OCI-LY3 (cell line): ENCODE results near the gene CHST13.

Source experiments
- H2AFZ ChIP-seq: fragments of 200-600, 300-600 bp; shearing (Covaris generic); 2 replicates; pipeline ENCODE4 v1.6.0; 2014; ENCODE audit warnings: antibody characterized with exemption, low read depth, low read length
- H3K27ac ChIP-seq: fragments of 200-600, 300-600 bp; sonication (generic); 2 replicates; pipeline ENCODE4 v1.5.1; 2014; ENCODE audit warnings: mild to moderate bottlenecking, low read length, moderate library complexity, mixed read lengths
- H3K27me3 ChIP-seq: fragments of 200-600, 300-600 bp; sonication (generic); 2 replicates; pipeline ENCODE4 v1.6.1; 2014; ENCODE audit warnings: low read depth, low read length, mixed read lengths
- H3K36me3 ChIP-seq: fragments of 200-600, 300-600 bp; sonication (generic); replicated peaks from 2 replicates; pipeline ENCODE3; 2014; ENCODE audit warnings: low read depth, low read length, mixed read lengths
- H3K4me1 ChIP-seq: fragments of 300-600, 200-600 bp; sonication (generic); 2 replicates; pipeline ENCODE4 v1.6.1; 2014; ENCODE audit warnings: low read length, mixed read lengths
- H3K4me2 ChIP-seq: fragments of 200-600, 300-600 bp; sonication (generic); 2 replicates; pipeline ENCODE4 v1.6.1; 2014; ENCODE audit warnings: low read length, mixed read lengths
- H3K4me3 ChIP-seq: fragments of 300-600, 200-600 bp; sonication (generic); 2 replicates; pipeline ENCODE4 v1.5.1; 2014; ENCODE audit warnings: antibody characterized with exemption, mild to moderate bottlenecking, low read length, moderate library complexity
- H3K79me2 ChIP-seq: fragments of 300-600, 200-600 bp; shearing (Covaris generic); 2 replicates; pipeline ENCODE4 v1.6.1; 2014; ENCODE audit warnings: mild to moderate bottlenecking, low read length, mixed read lengths
- H3K9ac ChIP-seq: fragments of 300-600, 200-600 bp; shearing (Covaris generic); 2 replicates; pipeline ENCODE4 v1.6.0; 2014; ENCODE audit warnings: mild to moderate bottlenecking, low read length, moderate library complexity
- H3K9me3 ChIP-seq: fragments of 200-600, 300-600 bp; shearing (Covaris generic); 2 replicates; pipeline ENCODE4 v1.6.1; 2014; ENCODE audit warnings: low read length, mixed read lengths; ENCODE audit not compliant: insufficient read depth
- H4K20me1 ChIP-seq: fragments of 200-600, 300-600 bp; sonication (generic); 2 replicates; pipeline ENCODE4 v1.6.1; 2016; ENCODE audit warnings: low read length, mixed read lengths; ENCODE audit not compliant: insufficient read depth
- EZH2phosphoT487 ChIP-seq: fragments of 200-600 bp; shearing (Covaris generic); IDR thresholded peaks from 2 replicates; pipeline ENCODE4 v1.6.1; 2018; ENCODE audit warnings: antibody characterized with exemption, mixed run types, low read depth
- TF ChIP-seq, protein P1 (sequence below): fragments of 200-600, 300-600 bp; sonication (generic); IDR thresholded peaks from 2 replicates; pipeline ENCODE4 v1.5.1; 2014; ENCODE audit warnings: antibody characterized with exemption, low read length, low read depth

CHST13 gene

GRCh38 chr3:126540951-126541627 is 17.1 kb downstream of the CHST13 start:
- Histone ChIP-seq H3K9ac (no peak overlapping the region), H3K9me3 (no peaks in the 10 kb centered on the region), H3K4me2 (no peak overlapping the region), H3K4me1 (no peaks in the 10 kb centered on the region), H3K79me2 (no peaks in the 10 kb centered on the region), H3K27ac (no peak overlapping the region), H3K36me3 (no peaks in the 10 kb centered on the region), H4K20me1 (no peaks in the 10 kb centered on the region), H2AFZ (no peak overlapping the region), H3K27me3 (no peaks in the 10 kb centered on the region), H3K4me3 (no peak overlapping the region)
- TF ChIP-seq, protein P1, sequence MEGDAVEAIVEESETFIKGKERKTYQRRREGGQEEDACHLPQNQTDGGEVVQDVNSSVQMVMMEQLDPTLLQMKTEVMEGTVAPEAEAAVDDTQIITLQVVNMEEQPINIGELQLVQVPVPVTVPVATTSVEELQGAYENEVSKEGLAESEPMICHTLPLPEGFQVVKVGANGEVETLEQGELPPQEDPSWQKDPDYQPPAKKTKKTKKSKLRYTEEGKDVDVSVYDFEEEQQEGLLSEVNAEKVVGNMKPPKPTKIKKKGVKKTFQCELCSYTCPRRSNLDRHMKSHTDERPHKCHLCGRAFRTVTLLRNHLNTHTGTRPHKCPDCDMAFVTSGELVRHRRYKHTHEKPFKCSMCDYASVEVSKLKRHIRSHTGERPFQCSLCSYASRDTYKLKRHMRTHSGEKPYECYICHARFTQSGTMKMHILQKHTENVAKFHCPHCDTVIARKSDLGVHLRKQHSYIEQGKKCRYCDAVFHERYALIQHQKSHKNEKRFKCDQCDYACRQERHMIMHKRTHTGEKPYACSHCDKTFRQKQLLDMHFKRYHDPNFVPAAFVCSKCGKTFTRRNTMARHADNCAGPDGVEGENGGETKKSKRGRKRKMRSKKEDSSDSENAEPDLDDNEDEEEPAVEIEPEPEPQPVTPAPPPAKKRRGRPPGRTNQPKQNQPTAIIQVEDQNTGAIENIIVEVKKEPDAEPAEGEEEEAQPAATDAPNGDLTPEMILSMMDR, result no peak
- TF ChIP-seq EZH2phosphoT487, result no peak

DNA sequence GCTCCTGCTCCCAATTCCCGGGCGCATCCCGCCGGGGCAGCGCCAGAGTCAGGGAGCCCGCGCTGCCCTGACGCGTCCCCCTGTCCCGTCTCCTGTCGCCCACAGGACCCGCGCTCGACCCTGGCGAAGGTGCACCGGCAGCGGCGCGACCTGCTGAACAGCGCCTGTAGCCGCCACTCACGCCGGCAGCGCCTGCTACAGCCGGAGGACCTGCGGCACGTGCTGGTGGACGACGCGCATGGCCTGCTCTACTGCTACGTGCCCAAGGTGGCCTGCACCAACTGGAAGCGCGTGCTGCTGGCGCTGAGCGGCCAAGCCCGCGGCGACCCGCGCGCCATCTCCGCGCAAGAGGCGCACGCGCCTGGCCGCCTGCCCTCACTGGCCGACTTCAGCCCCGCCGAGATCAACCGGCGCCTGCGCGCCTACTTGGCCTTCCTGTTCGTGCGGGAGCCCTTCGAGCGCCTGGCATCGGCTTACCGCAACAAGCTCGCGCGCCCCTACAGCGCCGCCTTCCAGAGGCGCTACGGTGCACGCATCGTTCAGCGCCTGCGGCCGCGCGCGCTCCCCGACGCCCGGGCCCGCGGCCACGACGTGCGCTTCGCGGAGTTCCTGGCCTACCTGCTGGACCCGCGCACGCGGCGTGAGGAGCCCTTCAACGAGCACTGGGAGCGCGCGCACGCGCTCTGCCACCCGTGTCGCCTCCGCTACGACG is 17.8 kb downstream of the CHST13 start:
- Histone ChIP-seq H3K9ac (no peak overlapping the region), H4K20me1 (no peaks in the 10 kb centered on the region), H3K9me3 (no peaks in the 10 kb centered on the region), H2AFZ (no peak overlapping the region), H3K4me2 (no peak overlapping the region), H3K36me3 (no peaks in the 10 kb centered on the region), H3K79me2 (no peaks in the 10 kb centered on the region), H3K4me1 (no peaks in the 10 kb centered on the region), H3K4me3 (no peak overlapping the region), H3K27me3 (peaks cover 3% of the 10 kb centered on the region; the same call in 1 of the 2 replicates), H3K27ac (no peak overlapping the region)
- TF ChIP-seq, protein P1, result no peak
- no peak for TF ChIP-seq EZH2phosphoT487

GRCh38 chr3:126542340-126543241 is 18.6 kb downstream of the CHST13 start:
- Histone ChIP-seq H4K20me1 (no peaks in the 10 kb centered on the region), H3K4me1 (no peaks in the 10 kb centered on the region), H3K36me3 (no peaks in the 10 kb centered on the region), H3K4me2 (no peak overlapping the region), H3K4me3 (no peak overlapping the region), H3K9ac (no peak overlapping the region), H3K27ac (no peak overlapping the region), H2AFZ (no peak overlapping the region), H3K27me3 (peaks cover 11% of the 10 kb centered on the region; the same call in 1 of the 2 replicates), H3K9me3 (no peaks in the 10 kb centered on the region), H3K79me2 (no peaks in the 10 kb centered on the region)
- no peak for TF ChIP-seq EZH2phosphoT487
- TF ChIP-seq, protein P1, result no peak
